ENCODE results near the gene APOBEC3A. TPM values are rescaled to one million over a fixed set of nuclear protein-coding genes. Genes with fewer than 3 reads are reported as not detected.
A peak's percentile ranks its signal among the peaks of the same experiment; 100 is the strongest.

Gene APOBEC3A
- total and polyA plus RNA-seq, 2 of the 13 experiments (the other 11 are each of a cell fraction or from before 2014, with no cell fraction given) = not detected

DNA sequence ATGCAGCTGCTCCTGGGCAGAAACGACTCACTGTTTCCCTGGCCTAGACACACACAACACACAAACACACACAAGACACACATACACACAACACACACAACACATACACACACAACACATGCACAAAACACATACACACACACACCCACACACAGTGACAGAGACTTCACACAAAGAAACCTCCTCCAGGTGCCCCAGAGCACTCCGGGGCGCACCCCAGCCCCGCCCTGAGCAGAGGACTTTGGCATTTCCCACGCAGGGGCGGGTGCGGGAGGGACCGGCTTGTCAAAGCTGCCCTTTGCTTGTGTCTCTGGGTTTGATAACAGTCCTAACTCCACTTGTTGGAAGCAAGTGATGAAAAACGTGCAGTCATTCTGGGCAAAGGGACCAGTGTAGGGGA is 6.5 kb downstream of the APOBEC3A start (continued):
- TF ChIP-seq LCORL (IDR thresholded peaks at IDR 0.05) = no peak
- peak; percentile 46; the same call in 1 of the 2 replicates for TF ChIP-seq LCORL (CRISPR knock-in tag; IDR thresholded peaks at IDR 0.05)
- TF ChIP-seq NBN (conservative IDR thresholded peaks at IDR 0.05) = 0 out of 2 replicates have a peak, but pooled peaks have one; percentile 20
- peak; percentile 85 for TF ChIP-seq HNF4G (IDR thresholded peaks at IDR 0.05; ENCODE audit: borderline replicate concordance, low read depth, low read length)
- peak; percentile 81 for TF ChIP-seq HNF4G (CRISPR knock-in tag; IDR thresholded peaks at IDR 0.05; ENCODE audit: borderline replicate concordance, low read depth)

DNA sequence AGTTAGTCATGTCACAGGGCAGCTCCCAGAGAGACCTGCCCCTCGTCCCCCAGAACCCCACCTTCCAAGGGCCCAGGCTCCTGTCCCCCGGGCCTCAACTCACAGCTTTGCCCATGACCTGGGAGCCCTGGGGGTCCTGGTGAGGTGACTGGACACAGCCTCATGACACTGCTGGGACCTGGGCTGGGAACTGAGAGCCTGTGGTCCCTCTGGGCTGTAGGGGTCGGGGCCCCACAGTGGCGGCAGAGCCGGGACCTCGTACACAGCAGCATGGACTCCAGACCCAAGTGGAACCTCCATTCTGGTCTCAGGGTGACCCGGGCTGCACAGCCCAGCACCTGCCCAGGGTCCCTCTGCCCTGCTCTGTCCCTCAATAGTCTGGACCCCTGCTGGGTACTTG is 6.9 kb downstream of the APOBEC3A start:
- intact Hi-C loops (cut with micrococcal nuclease; ENCODE audit: unreplicated experiment) = no loop called here

More for the DNA sequence above, 6.9 kb downstream of the APOBEC3A start:
- Histone ChIP-seq H3K4me2 (ENCODE audit: low read depth, low read length) (peak overlapping the region; percentile 75), H3K27me3 (ENCODE audit: control insufficient read depth in 1 of 2, insufficient read depth in 2 of 2, low read length in 2 of 2) (peaks cover 6 to 23% of the 10 kb centered on the region in 2 experiments; a peak in 4 of 5 replicates), H3K79me2 (ENCODE audit: insufficient read depth, low read length) (no peaks in the 10 kb centered on the region), H3K4me1 (ENCODE audit: insufficient read depth, low read length) (peaks cover 26% of the 10 kb centered on the region), H2AFZ (ENCODE audit: low read length) (no peak overlapping the region), H3K36me3 (replicated peaks in 1 of 2; ENCODE audit: control insufficient read depth in 1 of 2, insufficient read depth in 2 of 2, low read length in 2 of 2) (no peaks in the 10 kb centered on the region), H3K27ac (ENCODE audit: extremely low read length, insufficient read depth, low read length) (no peak overlapping the region), H3K4me3 (replicated peaks in 1 of 3; ENCODE audit: insufficient read depth in 1 of 3, low read depth in 2 of 3, low read length in 3 of 3) (peak overlapping the region in 1 of 3 experiments; percentile 48; a peak in 1 of 6 replicates), H3K9me3 (ENCODE audit: low read length) (no peaks in the 10 kb centered on the region), H4K20me1 (ENCODE audit: insufficient read depth, low read length) (no peaks in the 10 kb centered on the region), H3K9ac (ENCODE audit: insufficient read depth, low read depth, low read length) (no peak overlapping the region)
- in situ Hi-C loops (cut with HindIII; ENCODE audit: extremely low pct_ligation_motif_present, low pct_unique_long_range_greater_than_20kb) = no loop called here
- CTCF ChIA-PET (ENCODE audit: low intra/inter-chr PET ratio, low total read pairs) = no interaction called here
- WGBS (ENCODE audit: low lambda C conversion rate) = no CpG with 5 or more reads among the region's 7 CpGs
- POLR2A ChIA-PET = no interaction called here
- BruUV-seq (replicated peaks) = no TSS peak
- TF ChIP-seq SP2 (CRISPR knock-in tag; IDR thresholded peaks at IDR 0.05) (no peak), ZNF350 (CRISPR knock-in tag; IDR thresholded peaks at IDR 0.05; ENCODE audit: borderline replicate concordance, low read depth) (0 out of 2 replicates have a peak, but pooled peaks have one; percentile 5), NFKB2 (CRISPR knock-in tag; IDR thresholded peaks at IDR 0.05; ENCODE audit: borderline replicate concordance) (0 out of 2 replicates have a peak, but pooled peaks have one; percentile 32)
- TF ChIP-seq, protein P1, sequence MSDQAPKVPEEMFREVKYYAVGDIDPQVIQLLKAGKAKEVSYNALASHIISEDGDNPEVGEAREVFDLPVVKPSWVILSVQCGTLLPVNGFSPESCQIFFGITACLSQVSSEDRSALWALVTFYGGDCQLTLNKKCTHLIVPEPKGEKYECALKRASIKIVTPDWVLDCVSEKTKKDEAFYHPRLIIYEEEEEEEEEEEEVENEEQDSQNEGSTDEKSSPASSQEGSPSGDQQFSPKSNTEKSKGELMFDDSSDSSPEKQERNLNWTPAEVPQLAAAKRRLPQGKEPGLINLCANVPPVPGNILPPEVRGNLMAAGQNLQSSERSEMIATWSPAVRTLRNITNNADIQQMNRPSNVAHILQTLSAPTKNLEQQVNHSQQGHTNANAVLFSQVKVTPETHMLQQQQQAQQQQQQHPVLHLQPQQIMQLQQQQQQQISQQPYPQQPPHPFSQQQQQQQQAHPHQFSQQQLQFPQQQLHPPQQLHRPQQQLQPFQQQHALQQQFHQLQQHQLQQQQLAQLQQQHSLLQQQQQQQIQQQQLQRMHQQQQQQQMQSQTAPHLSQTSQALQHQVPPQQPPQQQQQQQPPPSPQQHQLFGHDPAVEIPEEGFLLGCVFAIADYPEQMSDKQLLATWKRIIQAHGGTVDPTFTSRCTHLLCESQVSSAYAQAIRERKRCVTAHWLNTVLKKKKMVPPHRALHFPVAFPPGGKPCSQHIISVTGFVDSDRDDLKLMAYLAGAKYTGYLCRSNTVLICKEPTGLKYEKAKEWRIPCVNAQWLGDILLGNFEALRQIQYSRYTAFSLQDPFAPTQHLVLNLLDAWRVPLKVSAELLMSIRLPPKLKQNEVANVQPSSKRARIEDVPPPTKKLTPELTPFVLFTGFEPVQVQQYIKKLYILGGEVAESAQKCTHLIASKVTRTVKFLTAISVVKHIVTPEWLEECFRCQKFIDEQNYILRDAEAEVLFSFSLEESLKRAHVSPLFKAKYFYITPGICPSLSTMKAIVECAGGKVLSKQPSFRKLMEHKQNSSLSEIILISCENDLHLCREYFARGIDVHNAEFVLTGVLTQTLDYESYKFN (CRISPR knock-in tag; conservative IDR thresholded peaks at IDR 0.05) = 0 out of 2 replicates have a peak, but pooled peaks have one; percentile 1
- ATAC-seq (no peak), FAIRE-seq (no peak), DNase-seq (ENCODE audit: low spot score) (no peak)
